Stimulated activated CD4-positive, alpha-beta T cell treated with anti-CD3 and anti-CD28 coated beads, TNF-alpha, amount 100 ng/mL, for 48 hours (primary cell): ENCODE data around the gene LRRC53.

ENCODE experiments used
- DNase-seq, 3 donors: peaks; one replicate each; pipeline ENCODE4 v3.0.0-alpha.2; 2020; ENCODE audit warnings: low read depth in 3 of 3

LRRC53 gene

DNA sequence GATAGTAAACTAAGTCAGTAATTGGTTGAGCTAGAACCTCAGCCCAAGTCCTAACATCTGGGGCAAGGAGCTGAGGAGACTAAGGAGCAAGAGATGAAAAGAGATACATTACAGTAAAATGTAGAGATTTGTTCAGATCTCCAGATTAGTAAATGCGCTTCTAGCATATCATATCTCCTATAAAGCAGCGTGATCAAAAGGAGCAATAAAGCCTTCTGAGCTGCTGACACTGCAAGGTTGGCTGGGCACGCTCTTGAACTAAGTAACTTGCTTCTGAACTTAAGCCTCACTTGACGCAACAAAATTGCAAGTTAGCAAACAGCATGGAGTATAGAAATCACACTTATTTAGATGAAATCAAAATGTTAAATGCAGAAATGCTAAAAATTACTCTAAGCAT, 80.9 kb downstream of the LRRC53 start:
- DNase-seq = no peak

DNA sequence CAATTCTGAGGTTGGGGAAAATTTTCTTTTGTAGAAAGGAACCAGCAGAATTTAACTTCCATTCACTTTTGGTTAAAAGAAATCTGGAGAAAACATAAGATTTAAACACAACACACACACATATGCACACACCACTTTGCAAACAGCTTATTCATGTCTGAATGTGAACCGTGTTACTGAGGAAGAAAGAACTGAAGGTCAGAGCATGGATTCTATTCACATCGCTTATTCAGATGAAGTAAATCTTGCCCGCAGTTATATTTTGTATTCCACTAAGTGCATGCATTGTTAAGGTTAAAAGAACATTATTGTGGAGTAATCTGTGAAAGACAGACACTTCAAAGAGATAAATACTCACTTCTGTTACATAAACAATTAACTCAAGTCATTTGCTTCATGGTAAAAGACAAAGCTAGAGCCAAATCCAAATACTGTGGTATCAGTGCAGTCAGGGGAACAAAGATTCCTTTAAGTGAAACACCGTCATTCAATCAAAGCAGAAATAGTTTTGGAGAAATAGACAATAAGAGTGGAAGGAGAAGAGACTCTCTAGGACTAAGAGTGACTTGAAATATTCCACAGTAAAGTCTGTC, 82.0 kb downstream of the LRRC53 start:
- no peak for DNase-seq

- DNase-seq = no peak
Measured at GRCh38 chr1:74429580-74429979, 82.8 kb downstream of the LRRC53 start.

GRCh38 chr1:74427681-74428080, 84.7 kb downstream of the LRRC53 start:
- DNase-seq = no peak

- no peak for DNase-seq
Measured at GRCh38 chr1:74426208-74426937, 86.0 kb downstream of the LRRC53 start.

- no peak for DNase-seq
Measured at GRCh38 chr1:74425676-74426075, 86.7 kb downstream of the LRRC53 start.

GRCh38 chr1:74423471-74423870, 88.9 kb downstream of the LRRC53 start:
- no peak for DNase-seq

- no peak for DNase-seq
Measured at GRCh38 chr1:74422421-74423292, 89.8 kb downstream of the LRRC53 start.

- no peak for DNase-seq
Measured at GRCh38 chr1:74420467-74420866, 91.9 kb downstream of the LRRC53 start.
